ENCODE results near the gene H1-8.

H1-8 gene

DNA sequence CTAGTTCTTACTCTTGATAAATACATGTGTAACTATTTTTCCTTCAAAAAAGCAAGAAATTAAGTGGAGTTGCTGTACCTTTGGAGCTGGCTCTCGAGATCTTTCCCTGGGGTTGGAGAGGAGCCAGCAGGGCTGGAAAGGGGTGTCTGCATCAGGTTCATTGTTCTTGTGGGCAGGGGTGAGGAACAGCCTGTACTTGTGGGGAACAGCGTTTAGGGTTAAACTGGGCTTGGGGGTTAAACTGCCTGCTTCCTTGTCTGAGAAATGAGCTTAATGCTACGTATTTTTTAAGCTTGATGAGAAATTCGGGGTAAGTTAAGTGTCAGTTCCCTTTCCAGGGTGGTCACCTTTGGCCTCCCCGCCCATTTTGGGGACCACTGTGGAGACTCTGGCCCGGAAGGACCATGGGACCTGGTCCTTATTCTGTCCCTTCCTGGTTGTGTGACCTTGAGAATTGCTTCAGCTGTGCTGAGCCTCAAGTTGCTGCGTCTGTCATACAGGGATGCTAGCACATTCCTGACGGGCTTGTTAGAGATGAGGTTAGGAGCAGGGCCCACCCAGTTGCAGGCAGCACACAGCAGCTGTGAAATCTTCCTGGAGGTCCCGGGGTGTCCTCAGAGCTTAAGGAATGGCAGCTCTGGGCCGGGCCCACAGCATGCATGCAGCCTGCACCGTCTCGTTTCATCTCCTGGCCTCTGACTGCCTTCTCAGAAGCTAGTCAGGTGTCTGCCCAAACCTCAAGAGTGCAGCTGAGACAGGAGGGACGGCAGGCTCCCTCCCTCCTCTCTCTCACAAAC is 11.6 kb downstream of the H1-8 start:
- ATAC-seq (ENCODE audit: low read depth) (no peak), DNase-seq (ENCODE audit: low spot score) (no peak)
- Histone ChIP-seq H3K27me3 (ENCODE audit: insufficient read depth, poor library complexity, severe bottlenecking) (no peaks in the 10 kb centered on the region), H3K4me1 (ENCODE audit: insufficient read depth, poor library complexity, severe bottlenecking) (no peaks in the 10 kb centered on the region), H3K36me3 (ENCODE audit: low read depth) (no peaks in the 10 kb centered on the region), H3K27ac (ENCODE audit: poor library complexity, severe bottlenecking) (no peak overlapping the region), H3K9me3 (ENCODE audit: severe bottlenecking) (no peaks in the 10 kb centered on the region), H3K4me3 (ENCODE audit: severe bottlenecking) (no peak overlapping the region)
- TF ChIP-seq, protein P1, sequence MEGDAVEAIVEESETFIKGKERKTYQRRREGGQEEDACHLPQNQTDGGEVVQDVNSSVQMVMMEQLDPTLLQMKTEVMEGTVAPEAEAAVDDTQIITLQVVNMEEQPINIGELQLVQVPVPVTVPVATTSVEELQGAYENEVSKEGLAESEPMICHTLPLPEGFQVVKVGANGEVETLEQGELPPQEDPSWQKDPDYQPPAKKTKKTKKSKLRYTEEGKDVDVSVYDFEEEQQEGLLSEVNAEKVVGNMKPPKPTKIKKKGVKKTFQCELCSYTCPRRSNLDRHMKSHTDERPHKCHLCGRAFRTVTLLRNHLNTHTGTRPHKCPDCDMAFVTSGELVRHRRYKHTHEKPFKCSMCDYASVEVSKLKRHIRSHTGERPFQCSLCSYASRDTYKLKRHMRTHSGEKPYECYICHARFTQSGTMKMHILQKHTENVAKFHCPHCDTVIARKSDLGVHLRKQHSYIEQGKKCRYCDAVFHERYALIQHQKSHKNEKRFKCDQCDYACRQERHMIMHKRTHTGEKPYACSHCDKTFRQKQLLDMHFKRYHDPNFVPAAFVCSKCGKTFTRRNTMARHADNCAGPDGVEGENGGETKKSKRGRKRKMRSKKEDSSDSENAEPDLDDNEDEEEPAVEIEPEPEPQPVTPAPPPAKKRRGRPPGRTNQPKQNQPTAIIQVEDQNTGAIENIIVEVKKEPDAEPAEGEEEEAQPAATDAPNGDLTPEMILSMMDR (IDR thresholded peaks at IDR 0.05; ENCODE audit: poor library complexity, severe bottlenecking): no peak

DNA sequence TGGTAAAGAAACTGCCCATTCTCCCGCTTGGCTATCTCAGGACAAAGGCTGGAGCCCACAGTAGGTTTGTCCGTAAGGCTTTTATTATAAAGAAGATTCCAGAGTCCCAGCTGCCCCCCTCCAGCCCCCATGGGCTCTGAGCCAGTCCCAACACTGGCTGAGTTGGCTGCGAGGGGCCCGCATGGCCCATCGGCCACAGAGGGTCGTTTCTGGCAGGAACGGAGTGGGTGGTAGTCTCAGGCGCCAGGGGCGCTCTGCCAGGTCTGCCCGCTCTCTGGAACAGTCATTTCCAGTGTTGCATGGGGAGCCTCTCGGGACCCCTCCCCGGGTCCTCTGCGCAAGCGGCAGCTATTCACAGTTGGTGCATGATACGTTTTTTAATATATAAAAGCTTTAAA is 12.2 kb downstream of the H1-8 start:
- no peak overlapping the region for H3K27ac ChIP-seq (ENCODE audit: poor library complexity, severe bottlenecking)
- TF ChIP-seq, protein P1 (IDR thresholded peaks at IDR 0.05; ENCODE audit: poor library complexity, severe bottlenecking): no peak
- no peaks in the 10 kb centered on the region for H3K9me3 ChIP-seq (ENCODE audit: severe bottlenecking)
- H3K27me3 ChIP-seq (ENCODE audit: insufficient read depth, poor library complexity, severe bottlenecking): no peaks in the 10 kb centered on the region
- no peaks in the 10 kb centered on the region for H3K4me1 ChIP-seq (ENCODE audit: insufficient read depth, poor library complexity, severe bottlenecking)
- H3K4me3 ChIP-seq (ENCODE audit: severe bottlenecking): no peak overlapping the region
- no peak for DNase-seq (ENCODE audit: low spot score)
- no peak for ATAC-seq (ENCODE audit: low read depth)
- H3K36me3 ChIP-seq (ENCODE audit: low read depth): no peaks in the 10 kb centered on the region

DNA sequence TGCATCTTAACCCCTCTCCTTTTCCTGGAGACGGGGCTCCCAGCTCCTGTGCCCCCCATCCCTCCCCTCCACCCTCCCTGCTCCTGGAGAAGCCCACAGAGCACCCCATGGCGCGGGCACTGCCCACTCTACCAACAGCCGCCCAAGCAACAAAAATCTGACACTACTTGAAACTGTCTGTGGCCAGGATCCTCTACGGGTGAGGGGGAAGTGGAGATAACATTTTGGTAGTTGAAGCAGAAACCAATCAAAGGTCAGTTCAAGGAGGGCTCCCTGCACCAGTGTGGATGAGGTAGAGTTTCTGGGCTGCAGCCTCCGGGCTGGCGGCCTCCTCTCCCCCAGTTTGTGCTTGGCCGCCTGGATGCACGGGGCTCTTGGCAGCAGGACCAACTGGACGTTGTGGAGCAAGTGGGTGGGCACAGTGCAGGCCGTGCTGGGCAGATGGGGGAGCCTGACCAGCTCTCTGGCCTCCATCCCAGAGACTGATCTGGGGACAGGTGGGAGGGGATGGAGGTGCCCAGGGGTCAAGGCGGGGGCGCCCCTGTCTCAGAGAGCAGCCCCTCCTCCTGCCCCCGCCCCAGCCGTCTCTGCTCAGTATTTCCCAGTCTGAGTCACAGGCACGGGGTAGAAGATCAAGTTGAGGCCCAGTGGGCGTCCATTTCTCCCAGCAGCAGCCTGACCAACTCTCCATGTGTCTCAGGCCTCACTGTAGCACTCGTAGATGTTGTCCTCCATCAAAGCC is 12.8 kb downstream of the H1-8 start:
- no peaks in the 10 kb centered on the region for H3K36me3 ChIP-seq (ENCODE audit: low read depth)
- no peaks in the 10 kb centered on the region for H3K4me1 ChIP-seq (ENCODE audit: insufficient read depth, poor library complexity, severe bottlenecking)
- no peak overlapping the region for H3K4me3 ChIP-seq (ENCODE audit: severe bottlenecking)
- TF ChIP-seq, protein P1 (IDR thresholded peaks at IDR 0.05; ENCODE audit: poor library complexity, severe bottlenecking): no peak
- DNase-seq (ENCODE audit: low spot score): no peak
- H3K9me3 ChIP-seq (ENCODE audit: severe bottlenecking): no peaks in the 10 kb centered on the region
- no peaks in the 10 kb centered on the region for H3K27me3 ChIP-seq (ENCODE audit: insufficient read depth, poor library complexity, severe bottlenecking)
- ATAC-seq (ENCODE audit: low read depth): no peak
- no peak overlapping the region for H3K27ac ChIP-seq (ENCODE audit: poor library complexity, severe bottlenecking)

DNA sequence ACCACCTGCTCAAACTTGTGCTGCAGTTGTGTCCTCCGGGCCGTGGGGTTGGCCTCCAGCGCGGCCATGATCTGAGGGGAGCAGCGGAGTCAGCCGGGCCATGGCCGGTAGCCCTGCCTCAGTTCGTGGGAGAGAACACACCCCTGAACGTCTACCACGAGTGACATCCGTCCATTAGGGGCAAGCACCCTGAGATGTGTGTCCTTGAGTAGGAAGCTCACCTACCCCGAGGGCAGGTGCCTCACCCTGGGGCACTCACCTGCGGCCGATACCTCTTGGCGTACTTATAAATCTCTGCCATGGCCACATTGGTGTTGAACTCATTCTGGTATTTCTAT is 13.4 kb downstream of the H1-8 start:
- Histone ChIP-seq H3K9me3 (ENCODE audit: severe bottlenecking) (no peaks in the 10 kb centered on the region), H3K4me3 (ENCODE audit: severe bottlenecking) (no peak overlapping the region), H3K27ac (ENCODE audit: poor library complexity, severe bottlenecking) (no peak overlapping the region), H3K36me3 (ENCODE audit: low read depth) (no peaks in the 10 kb centered on the region), H3K27me3 (ENCODE audit: insufficient read depth, poor library complexity, severe bottlenecking) (no peaks in the 10 kb centered on the region), H3K4me1 (ENCODE audit: insufficient read depth, poor library complexity, severe bottlenecking) (no peaks in the 10 kb centered on the region)
- ATAC-seq (ENCODE audit: low read depth) (no peak), DNase-seq (ENCODE audit: low spot score) (no peak)
- TF ChIP-seq, protein P1 (IDR thresholded peaks at IDR 0.05; ENCODE audit: poor library complexity, severe bottlenecking): no peak

Measured in RWPE2 (cell line).